IMR-90 (cell line): ENCODE results near the gene FBXW11. TPM values are rescaled to one million over a fixed set of nuclear protein-coding genes. Genes with fewer than 3 reads are reported as not detected.

Experiments
- ATAC-seq: fragments of 200-7000 bp; cut with Tn5 transposase; 2 replicates; pipeline ENCODE4 v1.9.1; 2020; ENCODE audit warnings: low read depth, mild to moderate bottlenecking, moderate library complexity
- BruUV-seq: library from RNA; stranded (reverse); fragments of 400-500 nt; replicated peaks from 2 replicates; lab custom pipeline; 2021; lab: Mats Ljungman, UMichigan
- CTCF ChIA-PET: fragments of 300-600 bp; formaldehyde crosslinking; extraction: SDS; loops from one replicate; lab custom pipeline; 2021; ENCODE audit warnings: antibody characterized with exemption; lab: Yijun Ruan, JAX
- POLR2A ChIA-PET: fragments of 300-600 bp; sonication (Branson Sonifier 250); formaldehyde crosslinking; loops from one replicate; lab custom pipeline; 2022; ENCODE audit warnings: antibody characterized with exemption; ENCODE audit not compliant: unreplicated experiment; lab: Charles Lee
- DNase-seq: peaks from one replicate; pipeline ENCODE4 v3.0.0; 2013
- H2AFZ ChIP-seq: replicated peaks from 2 replicates; pipeline ENCODE3; 2013; ENCODE audit warnings: low read length, mild to moderate bottlenecking; ENCODE audit not compliant: poor library complexity
- H2AK5ac ChIP-seq: 2 replicates; pipeline ENCODE4 v1.6.1; 2013; ENCODE audit warnings: low read depth, low read length, inconsistent platforms
- H2AK9ac ChIP-seq: replicated peaks from 2 replicates; pipeline ENCODE3; 2013; ENCODE audit warnings: mild to moderate bottlenecking, low read depth, low read length, moderate library complexity; ENCODE audit not compliant: poor library complexity
- H2BK120ac ChIP-seq: 2 replicates; pipeline ENCODE4 v1.6.1; 2013; ENCODE audit warnings: low read depth, low read length, inconsistent platforms
- H2BK15ac ChIP-seq: 3 replicates; pipeline ENCODE4 v1.6.1; 2013; ENCODE audit warnings: low read depth, low read length, inconsistent platforms
- H2BK20ac ChIP-seq: 2 replicates; pipeline ENCODE4 v1.6.1; 2013; ENCODE audit warnings: low read depth, mild to moderate bottlenecking, inconsistent platforms, low read length, moderate library complexity
- H2BK5ac ChIP-seq: 2 replicates; pipeline ENCODE4 v1.6.1; 2013; ENCODE audit warnings: mild to moderate bottlenecking, low read depth, low read length, inconsistent platforms; ENCODE audit not compliant: poor library complexity, severe bottlenecking
- H3K14ac ChIP-seq: replicated peaks from 2 replicates; pipeline ENCODE4 v1.6.1; 2013; ENCODE audit warnings: low read depth, low read length, inconsistent platforms
- H3K18ac ChIP-seq: 2 replicates; pipeline ENCODE4 v1.6.1; 2013; ENCODE audit warnings: low read depth, low read length, control low read depth
- H3K23ac ChIP-seq: 2 replicates; pipeline ENCODE4 v1.6.1; 2013; ENCODE audit warnings: low read depth, low read length, inconsistent platforms
- H3K27ac ChIP-seq: 2 replicates; pipeline ENCODE4 v1.5.1; 2013; ENCODE audit warnings: mild to moderate bottlenecking, control low read depth, low read length; ENCODE audit not compliant: insufficient read depth
- H3K27me3 ChIP-seq: 2 replicates; pipeline ENCODE4 v1.6.1; 2013; ENCODE audit warnings: low read length; ENCODE audit not compliant: control insufficient read depth, insufficient read depth
- H3K36me3 ChIP-seq: 2 replicates; pipeline ENCODE4 v1.6.1; 2013; ENCODE audit warnings: low read length, mixed read lengths; ENCODE audit not compliant: control insufficient read depth, insufficient read depth
- H3K4ac ChIP-seq: 2 replicates; pipeline ENCODE4 v1.6.1; 2013; ENCODE audit warnings: low read depth, low read length, inconsistent platforms
- H3K4me1 ChIP-seq: 2 replicates; pipeline ENCODE4 v1.6.1; 2013; ENCODE audit warnings: low read length, mixed read lengths; ENCODE audit not compliant: control insufficient read depth, insufficient read depth
- H3K4me2 ChIP-seq: 2 replicates; pipeline ENCODE4 v1.6.1; 2013; ENCODE audit warnings: low read depth, mild to moderate bottlenecking, control low read depth, low read length, moderate library complexity
- H3K4me3 ChIP-seq: 2 replicates; pipeline ENCODE4 v1.5.1; 2013; ENCODE audit warnings: low read depth, mild to moderate bottlenecking, control low read depth, low read length, moderate library complexity; ENCODE audit not compliant: insufficient read depth
- H3K56ac ChIP-seq: 2 replicates; pipeline ENCODE4 v1.6.1; 2013; ENCODE audit warnings: low read length, inconsistent platforms; ENCODE audit not compliant: insufficient read depth; ENCODE audit errors: extremely low read depth
- H3K79me1 ChIP-seq, 2 experiments: 2 replicates each; pipeline ENCODE4 v1.6.1; 2013; ENCODE audit warnings: low read length in 2 of 2, inconsistent platforms in 1 of 2, low read depth in 1 of 2
- H3K9ac ChIP-seq: 2 replicates; pipeline ENCODE4 v1.6.1; 2013; ENCODE audit warnings: low read depth, low read length, control low read depth
- H3K9me1 ChIP-seq: 2 replicates; pipeline ENCODE4 v1.6.1; 2013; ENCODE audit warnings: low read length, inconsistent platforms; ENCODE audit not compliant: insufficient read depth
- H3K9me3 ChIP-seq: 2 replicates; pipeline ENCODE4 v1.6.1; 2013; ENCODE audit warnings: low read length; ENCODE audit not compliant: control insufficient read depth, insufficient read depth
- H4K20me1 ChIP-seq: 2 replicates; pipeline ENCODE4 v1.6.1; 2013; ENCODE audit warnings: low read length, inconsistent platforms; ENCODE audit not compliant: insufficient read depth
- H4K5ac ChIP-seq: 2 replicates; pipeline ENCODE4 v1.6.1; 2013; ENCODE audit warnings: mild to moderate bottlenecking, low read depth, low read length, control low read depth
- H4K8ac ChIP-seq, 2 experiments: 2 replicates each; pipeline ENCODE4 v1.6.1; 2013; ENCODE audit warnings: low read depth in 2 of 2, low read length in 2 of 2, control low read depth in 1 of 2, inconsistent platforms in 1 of 2
- H4K91ac ChIP-seq: 2 replicates; pipeline ENCODE4 v1.6.1; 2013; ENCODE audit warnings: low read depth, low read length, inconsistent platforms; ENCODE audit not compliant: insufficient read depth
- BHLHE40 ChIP-seq: fragments of 150-350 bp; IDR thresholded peaks from 2 replicates; pipeline ENCODE4 v1.6.1; 2016; ENCODE audit warnings: mild to moderate bottlenecking, low read depth, low read length
- CEBPB ChIP-seq: IDR thresholded peaks from 2 replicates; pipeline ENCODE4 v1.6.1; 2012; ENCODE audit warnings: low read depth, low read length, improper control_type of control experiment
- CHD1 ChIP-seq: IDR thresholded peaks from 2 replicates; pipeline ENCODE4 v1.6.1; 2012; ENCODE audit warnings: low read depth, low read length, improper control_type of control experiment
- CTCF ChIP-seq: conservative IDR thresholded peaks from 2 replicates; pipeline ENCODE4 v1.5.1; 2012; ENCODE audit warnings: mild to moderate bottlenecking, low read depth, low read length, improper control_type of control experiment
- FOS ChIP-seq: fragments of 150-350 bp; IDR thresholded peaks from 2 replicates; pipeline ENCODE4 v1.6.1; 2016; ENCODE audit warnings: low read depth, low read length
- MAFK ChIP-seq: IDR thresholded peaks from 2 replicates; pipeline ENCODE4 v1.6.1; 2012; ENCODE audit warnings: low read depth, low read length, improper control_type of control experiment
- MAZ ChIP-seq: IDR thresholded peaks from 2 replicates; pipeline ENCODE4 v1.6.1; 2012; ENCODE audit warnings: low read depth, mild to moderate bottlenecking, low read length, improper control_type of control experiment, moderate library complexity, borderline replicate concordance
- NFE2L2 ChIP-seq: fragments of 150-350 bp; IDR thresholded peaks from 2 replicates; pipeline ENCODE4 v1.6.1; 2016; ENCODE audit warnings: low read depth, mild to moderate bottlenecking, low read length
- POLR2A ChIP-seq: IDR thresholded peaks from 2 replicates; pipeline ENCODE4 v1.6.1; 2012; ENCODE audit warnings: mild to moderate bottlenecking, low read depth, low read length
- RAD21 ChIP-seq: IDR thresholded peaks from 2 replicates; pipeline ENCODE4 v1.6.1; 2012; ENCODE audit warnings: low read length, improper control_type of control experiment
- RCOR1 ChIP-seq: IDR thresholded peaks from 2 replicates; pipeline ENCODE4 v1.6.1; 2012; ENCODE audit warnings: mild to moderate bottlenecking, low read length, improper control_type of control experiment; ENCODE audit not compliant: insufficient replicate concordance
- RFX5 ChIP-seq: IDR thresholded peaks from 2 replicates; pipeline ENCODE4 v1.8.0; 2012; ENCODE audit warnings: low read depth, mild to moderate bottlenecking, low read length, moderate library complexity
- SMC3 ChIP-seq: fragments of 150-350 bp; IDR thresholded peaks from 2 replicates; pipeline ENCODE4 v1.6.1; 2016; ENCODE audit warnings: low read depth, mild to moderate bottlenecking, antibody characterized with exemption, low read length, moderate library complexity
- USF2 ChIP-seq: fragments of 150-350 bp; IDR thresholded peaks from 2 replicates; pipeline ENCODE4 v1.6.1; 2017; ENCODE audit warnings: mild to moderate bottlenecking, antibody characterized with exemption, low read length, low read depth
- WGBS, 2 experiments: methylation state at CpG; one replicate each; pipeline versions ENCODE4 v1.1.5 to v1.1.7; 2013; ENCODE audit warnings: missing lambda C conversion rate in 2 of 2; ENCODE audit not compliant: insufficient read length in 1 of 2; ENCODE audit errors: extremely low coverage in 2 of 2; 5-methylcytosine and 5-hydroxymethylcytosine counted together
- dilution Hi-C: fragments of 300-500 bp; cut with HindIII; formaldehyde crosslinking; loops from one replicate; pipeline ENCODE4 v1.14.3; 2018; ENCODE audit warnings: low sequenced_read_pairs; ENCODE audit not compliant: unreplicated experiment
- in situ Hi-C: fragments of 300-500 bp; cut with MboI; formaldehyde crosslinking; loops from 3 replicates; pipeline ENCODE4 v1.14.3; 2019; ENCODE audit warnings: low sequenced_read_pairs, inconsistent platforms, mixed read lengths
- intact Hi-C: fragments of 100-400 bp; cut with micrococcal nuclease; formaldehyde crosslinking; loops from 2 replicates; pipeline ENCODE4 v1.10.0; 2022
- polyA plus RNA-seq, 3 experiments: library from polyadenylated mRNA; depleted of rRNA; stranded (reverse); fragments of >200 nt; gene quantifications; 2 replicates each; pipeline ENCODE4 v1.2.3, GENCODE V29; 2012; ENCODE audit warnings: low replicate concordance in 1 of 3
- total RNA-seq: library from RNA; depleted of rRNA; stranded (reverse); fragments of >200 nt; gene quantifications from 2 replicates; pipeline ENCODE4 v1.2.3, GENCODE V29; 2012

The FBXW11 gene
- total and polyA plus RNA-seq, 2 of the 4 experiments (the other 2 are of a cell fraction), result 34.3 to 97.1 TPM

GRCh38 chr5:171839112-171839511 lies 167.3 kb downstream of the FBXW11 start:
- Histone ChIP-seq H3K9ac (no peak overlapping the region), H3K14ac (no peak overlapping the region), H2AFZ (no peak overlapping the region), H3K56ac (no peak overlapping the region), H3K4me1 (no peaks in the 10 kb centered on the region), H2BK5ac (no peak overlapping the region), H2BK20ac (no peak overlapping the region), H2BK15ac (no peak overlapping the region), H3K9me3 (no peaks in the 10 kb centered on the region), H3K27ac (no peak overlapping the region), H4K8ac (no peak overlapping the region), H2BK120ac (no peak overlapping the region), H3K9me1 (no peaks in the 10 kb centered on the region), H4K20me1 (no peaks in the 10 kb centered on the region), H3K4ac (no peak overlapping the region), H3K27me3 (peaks cover 1% of the 10 kb centered on the region; the same call in 1 of the 2 replicates), H3K79me1 (no peaks in the 10 kb centered on the region), H2AK9ac (no peak overlapping the region), H3K4me2 (no peak overlapping the region), H3K23ac (no peak overlapping the region), H3K36me3 (no peaks in the 10 kb centered on the region), H4K91ac (no peak overlapping the region), H2AK5ac (no peak overlapping the region), H4K5ac (no peak overlapping the region), H3K18ac (no peak overlapping the region), H3K4me3 (no peak overlapping the region)
- intact Hi-C loops (no loop called here), in situ Hi-C loops (no loop called here), dilution Hi-C loops (no loop called here)
- ATAC-seq (no peak), DNase-seq (no peak)
- BruUV-seq, result no TSS peak
- POLR2A ChIA-PET, result no interaction called here
- no peak for TF ChIP-seq FOS
- TF ChIP-seq BHLHE40, result no peak
- TF ChIP-seq CTCF, result no peak
- TF ChIP-seq MAZ, result no peak
- TF ChIP-seq NFE2L2, result no peak
- no peak for TF ChIP-seq CEBPB
- TF ChIP-seq SMC3, result no peak
- no peak for TF ChIP-seq RAD21
- no peak for TF ChIP-seq RFX5
- no peak for TF ChIP-seq MAFK
- no peak for TF ChIP-seq POLR2A
- TF ChIP-seq CHD1, result no peak
- no peak for TF ChIP-seq RCOR1
- no peak for TF ChIP-seq USF2
- no CpG with 5 or more reads among the region's 2 CpGs for WGBS, 2 experiments
- CTCF ChIA-PET, result no interaction called here
